GM21515 (cell line): Measurements from ENCODE around the gene FHL1.
A peak's percentile ranks its signal among the peaks of the same experiment; 100 is the strongest.
"Not testable (repeated sequence)": the region's sequence is repeated elsewhere in the genome, so short reads cannot be mapped to it uniquely, and the experiment has no call there.

Experiments
- ATAC-seq: cut with Tn5 transposase; IDR thresholded peaks from one replicate; pipeline ENCODE4 v1.9.1; 2021; ENCODE audit not compliant: unreplicated experiment

Gene FHL1

GRCh38 chrX:136146614-136147314 lies 569 bp upstream of the FHL1 start:
- no peak for ATAC-seq

- ATAC-seq, result no peak
Measured at GRCh38 chrX:136147976-136148375, 643 bp downstream of the FHL1 start.

- ATAC-seq, result no peak
Measured at GRCh38 chrX:136148391-136148790, 1.1 kb downstream of the FHL1 start.

GRCh38 chrX:136154998-136155397 lies 7.7 kb downstream of the FHL1 start:
- no peak for ATAC-seq

GRCh38 chrX:136156560-136157117 lies 9.3 kb downstream of the FHL1 start:
- ATAC-seq, result no peak

GRCh38 chrX:136157187-136157586 lies 9.9 kb downstream of the FHL1 start:
- no peak for ATAC-seq

GRCh38 chrX:136158685-136159084 lies 11.4 kb downstream of the FHL1 start:
- ATAC-seq, result no peak

- no peak for ATAC-seq
Measured at GRCh38 chrX:136159611-136160025, 12.3 kb downstream of the FHL1 start.

GRCh38 chrX:136162827-136163570 lies 15.7 kb downstream of the FHL1 start:
- ATAC-seq, result peak; percentile 55

GRCh38 chrX:136163689-136164088 lies 16.4 kb downstream of the FHL1 start:
- ATAC-seq, result no peak

- no peak for ATAC-seq
Measured at GRCh38 chrX:136165406-136165805, 18.1 kb downstream of the FHL1 start.

- ATAC-seq, result no peak
Measured at GRCh38 chrX:136166221-136166855, 19.0 kb downstream of the FHL1 start.

GRCh38 chrX:136167989-136168388 lies 20.7 kb downstream of the FHL1 start:
- not testable (repeated sequence) for ATAC-seq

GRCh38 chrX:136168929-136169735 lies 21.8 kb downstream of the FHL1 start:
- ATAC-seq, result no peak

GRCh38 chrX:136170139-136170800 lies 22.9 kb downstream of the FHL1 start:
- no peak for ATAC-seq

GRCh38 chrX:136171420-136171819 lies 24.1 kb downstream of the FHL1 start:
- no peak for ATAC-seq

GRCh38 chrX:136176399-136176825 lies 29.1 kb downstream of the FHL1 start:
- ATAC-seq, result no peak

- no peak for ATAC-seq
Measured at GRCh38 chrX:136179133-136179532, 31.8 kb downstream of the FHL1 start.

GRCh38 chrX:136182414-136182813 lies 35.1 kb downstream of the FHL1 start:
- no peak for ATAC-seq

GRCh38 chrX:136183172-136183571 lies 35.8 kb downstream of the FHL1 start:
- ATAC-seq, result no peak
